Keratinocyte (primary cell): ENCODE results near the gene MDM4. TPM values are rescaled to one million over a fixed set of nuclear protein-coding genes. Genes with fewer than 3 reads are reported as not detected.

Source experiments
- DNase-seq: peaks from one replicate; pipeline ENCODE4 v3.0.0-alpha.2; 2011; ENCODE audit warnings: low read depth, missing footprints, low spot score
- FAIRE-seq: peaks from 2 replicates; lab custom pipeline; 2011; peaks lifted over from hg19 to GRCh38; lab: Jason Lieb, UNC
- H2AFZ ChIP-seq: 2 replicates; pipeline ENCODE4 v1.6.0; 2012; ENCODE audit warnings: low read length, control low read depth, inconsistent platforms; ENCODE audit not compliant: control insufficient read depth
- H3K27ac ChIP-seq: 2 replicates; pipeline ENCODE4 v1.5.1; 2011; ENCODE audit warnings: low read length; ENCODE audit not compliant: control insufficient read depth, insufficient read depth
- H3K27me3 ChIP-seq: 3 replicates; pipeline ENCODE4 v1.6.0; 2011; ENCODE audit warnings: low read length; ENCODE audit not compliant: control insufficient read depth, insufficient read depth; ENCODE audit errors: extremely low read depth
- H3K36me3 ChIP-seq, 2 experiments: 2 replicates in 1 of 2; 3 replicates in 1 of 2; pipeline ENCODE4 v1.5.1; 2011; ENCODE audit warnings: low read length in 2 of 2, mild to moderate bottlenecking in 1 of 2; ENCODE audit not compliant: control insufficient read depth in 2 of 2, insufficient read depth in 2 of 2; ENCODE audit errors: extremely low read depth in 1 of 2
- H3K4me1 ChIP-seq: 3 replicates; pipeline ENCODE4 v1.5.1; 2011; ENCODE audit warnings: low read length; ENCODE audit not compliant: control insufficient read depth, insufficient read depth; ENCODE audit errors: extremely low read depth
- H3K4me2 ChIP-seq: 3 replicates; pipeline ENCODE4 v1.6.0; 2011; ENCODE audit warnings: low read depth, low read length; ENCODE audit not compliant: control insufficient read depth, insufficient read depth; ENCODE audit errors: extremely low read depth
- H3K4me3 ChIP-seq, 3 experiments: fragments of 200-600 bp in 1 of 3; sonication (generic) in 1 of 3; 2 replicates in 2 of 3; 3 replicates in 1 of 3; pipeline ENCODE4 v1.5.1; 2011 to 2016; ENCODE audit warnings: low read length in 3 of 3, mild to moderate bottlenecking in 3 of 3, control low read depth in 2 of 3, inconsistent platforms in 1 of 3, low read depth in 1 of 3, mixed read lengths in 1 of 3, mixed run types in 1 of 3, moderate library complexity in 1 of 3; ENCODE audit not compliant: control insufficient read depth in 2 of 3, insufficient read depth in 2 of 3; ENCODE audit errors: extremely low read depth in 1 of 3
- H3K79me2 ChIP-seq: 2 replicates; pipeline ENCODE4 v1.6.0; 2012; ENCODE audit warnings: low read length; ENCODE audit not compliant: control insufficient read depth, insufficient read depth
- H3K9ac ChIP-seq: 3 replicates; pipeline ENCODE4 v1.6.0; 2011; ENCODE audit warnings: low read length; ENCODE audit not compliant: control insufficient read depth, insufficient read depth; ENCODE audit errors: extremely low read depth
- H3K9me1 ChIP-seq: 3 replicates; pipeline ENCODE4 v1.6.0; 2011; ENCODE audit warnings: low read length; ENCODE audit not compliant: control insufficient read depth, insufficient read depth; ENCODE audit errors: extremely low read depth
- H3K9me3 ChIP-seq: 2 replicates; pipeline ENCODE4 v1.5.1; 2012; ENCODE audit warnings: low read depth, low read length; ENCODE audit not compliant: control insufficient read depth
- H4K20me1 ChIP-seq: 3 replicates; pipeline ENCODE4 v1.6.0; 2011; ENCODE audit warnings: low read length; ENCODE audit not compliant: control insufficient read depth, insufficient read depth; ENCODE audit errors: extremely low read depth
- EZH2 ChIP-seq: IDR thresholded peaks from one replicate; pipeline ENCODE4 v1.6.1; 2012; ENCODE audit warnings: inconsistent platforms, mild to moderate bottlenecking, low read length, moderate library complexity
- dilution Hi-C: fragments of 300-500 bp; cut with MboI; formaldehyde crosslinking; loops from one replicate; pipeline ENCODE4 v1.7.0; 2020; ENCODE audit warnings: low sequenced_read_pairs; ENCODE audit not compliant: extremely low pct_ligation_motif_present
- polyA plus RNA-seq, 5 experiments: library from polyadenylated mRNA; depleted of rRNA in 3 of 5; stranded (reverse) in 3 of 5; stranded (forward) in 1 of 5; unstranded in 1 of 5; fragments of >200 nt; gene quantifications; 1 replicate in 1 of 5; 2 replicates in 3 of 5; 3 replicates in 1 of 5; pipeline versions ENCODE4 v1.2.1 to v1.2.3, GENCODE V29; 2011 to 2012; ENCODE audit warnings: missing spikeins in 2 of 5, low read depth in 1 of 5, low replicate concordance in 1 of 5
- TF ChIP-seq, protein P1 (sequence below), 3 experiments: IDR thresholded peaks in 1 of 3; conservative IDR thresholded peaks in 1 of 3; optimal IDR thresholded peaks in 1 of 3; 2 replicates in 2 of 3; 3 replicates in 1 of 3; pipeline versions ENCODE3 to v1.5.1; 2011; ENCODE audit warnings: low read length in 3 of 3, mild to moderate bottlenecking in 3 of 3, moderate library complexity in 2 of 3, control low read depth in 1 of 3, inconsistent platforms in 1 of 3; ENCODE audit not compliant: insufficient read depth in 2 of 3; ENCODE audit errors: extremely low read depth in 1 of 3

The MDM4 gene
- polyA plus RNA-seq, 1 donor (not counting 4 experiments of a cell fraction or from before 2014, with no cell fraction given), result 17.8 TPM

DNA sequence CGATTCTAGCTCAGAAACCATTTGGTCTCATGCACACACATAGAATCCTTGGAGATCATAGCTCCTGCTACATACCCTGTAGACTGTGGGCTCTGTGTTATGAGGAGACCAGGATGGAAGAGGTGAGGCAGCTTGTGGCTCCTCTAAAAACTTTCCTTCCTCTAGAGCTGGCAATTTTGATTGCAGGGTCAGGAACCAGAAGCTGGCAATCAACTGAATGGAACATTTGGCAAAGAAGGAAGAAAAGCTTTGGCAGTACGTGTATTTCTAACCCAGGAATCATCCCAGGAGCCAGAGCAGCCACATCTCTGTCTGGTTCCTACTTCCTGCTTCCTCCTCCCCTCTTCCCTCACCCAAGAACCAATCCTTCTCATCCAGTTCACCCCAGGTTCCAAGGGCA lies 37.3 kb upstream of the MDM4 start:
- no peak overlapping the region for H2AFZ ChIP-seq
- H3K4me3 ChIP-seq, result no peak overlapping the region
- H3K36me3 ChIP-seq, result no peaks in the 10 kb centered on the region
- no peak overlapping the region for H3K27ac ChIP-seq
- H3K9me3 ChIP-seq, result no peaks in the 10 kb centered on the region
- H3K9me1 ChIP-seq, result no peaks in the 10 kb centered on the region
- DNase-seq, result no peak
- dilution Hi-C loops, result no loop called here
- FAIRE-seq, result no peak
- peaks cover 14% of the 10 kb centered on the region for H3K4me1 ChIP-seq
- H3K4me2 ChIP-seq, result no peak overlapping the region
- no peak for TF ChIP-seq EZH2
- TF ChIP-seq, protein P1, sequence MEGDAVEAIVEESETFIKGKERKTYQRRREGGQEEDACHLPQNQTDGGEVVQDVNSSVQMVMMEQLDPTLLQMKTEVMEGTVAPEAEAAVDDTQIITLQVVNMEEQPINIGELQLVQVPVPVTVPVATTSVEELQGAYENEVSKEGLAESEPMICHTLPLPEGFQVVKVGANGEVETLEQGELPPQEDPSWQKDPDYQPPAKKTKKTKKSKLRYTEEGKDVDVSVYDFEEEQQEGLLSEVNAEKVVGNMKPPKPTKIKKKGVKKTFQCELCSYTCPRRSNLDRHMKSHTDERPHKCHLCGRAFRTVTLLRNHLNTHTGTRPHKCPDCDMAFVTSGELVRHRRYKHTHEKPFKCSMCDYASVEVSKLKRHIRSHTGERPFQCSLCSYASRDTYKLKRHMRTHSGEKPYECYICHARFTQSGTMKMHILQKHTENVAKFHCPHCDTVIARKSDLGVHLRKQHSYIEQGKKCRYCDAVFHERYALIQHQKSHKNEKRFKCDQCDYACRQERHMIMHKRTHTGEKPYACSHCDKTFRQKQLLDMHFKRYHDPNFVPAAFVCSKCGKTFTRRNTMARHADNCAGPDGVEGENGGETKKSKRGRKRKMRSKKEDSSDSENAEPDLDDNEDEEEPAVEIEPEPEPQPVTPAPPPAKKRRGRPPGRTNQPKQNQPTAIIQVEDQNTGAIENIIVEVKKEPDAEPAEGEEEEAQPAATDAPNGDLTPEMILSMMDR (optimal IDR thresholded peaks at IDR 0.05 in 1 of 3, IDR thresholded peaks at IDR 0.05 in 1 of 3, conservative IDR thresholded peaks at IDR 0.05 in 1 of 3; ENCODE audit: extremely low read depth in 1 of 3, insufficient read depth in 2 of 3, low read length in 3 of 3), result no peak
- H4K20me1 ChIP-seq, result no peaks in the 10 kb centered on the region
- no peaks in the 10 kb centered on the region for H3K27me3 ChIP-seq
- no peak overlapping the region for H3K9ac ChIP-seq
- no peaks in the 10 kb centered on the region for H3K79me2 ChIP-seq

DNA sequence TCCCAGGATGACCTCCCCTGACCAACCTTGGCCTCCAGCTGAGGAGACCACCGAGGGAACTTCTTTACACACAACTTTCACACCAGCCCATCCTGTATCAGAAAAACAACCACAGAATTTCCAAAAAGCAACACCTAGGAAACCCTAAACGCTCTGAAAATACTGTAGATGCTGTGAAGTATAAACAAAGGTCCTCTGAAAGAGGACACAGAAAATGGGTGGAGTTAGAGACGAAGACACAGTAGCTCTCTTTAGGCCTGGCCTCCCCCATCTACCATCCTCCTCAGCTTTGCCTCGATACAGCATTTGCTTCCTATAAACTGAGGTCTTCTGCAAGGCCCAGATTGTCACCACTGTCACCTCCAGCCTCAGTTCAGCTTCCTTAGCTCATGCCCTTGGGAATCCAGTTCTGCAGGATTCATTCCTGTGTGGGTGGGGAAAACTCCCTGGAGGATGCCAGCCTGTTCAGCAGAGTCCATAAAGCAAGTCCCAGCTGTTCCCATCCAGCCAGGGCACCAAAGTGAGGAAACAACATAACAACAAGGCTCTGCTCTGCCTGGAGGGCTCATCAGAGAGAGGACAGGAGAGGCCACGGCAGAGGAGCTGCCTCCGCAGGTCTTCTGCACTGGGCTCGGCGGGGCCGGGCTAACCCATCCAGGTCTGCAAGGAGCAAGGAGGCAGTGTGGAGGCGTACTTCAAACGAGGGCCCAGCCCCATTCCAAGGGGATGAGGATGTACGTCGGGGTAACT lies 36.6 kb upstream of the MDM4 start:
- Histone ChIP-seq H3K27ac (no peak overlapping the region), H2AFZ (no peak overlapping the region), H4K20me1 (no peaks in the 10 kb centered on the region), H3K9ac (no peak overlapping the region), H3K27me3 (no peaks in the 10 kb centered on the region), H3K36me3 (no peaks in the 10 kb centered on the region), H3K4me3 (no peak overlapping the region), H3K79me2 (no peaks in the 10 kb centered on the region), H3K4me2 (peak overlapping the region; percentile 37), H3K9me3 (no peaks in the 10 kb centered on the region), H3K4me1 (peaks cover 14% of the 10 kb centered on the region), H3K9me1 (no peaks in the 10 kb centered on the region)
- TF ChIP-seq, protein P1 (optimal IDR thresholded peaks at IDR 0.05 in 1 of 3, IDR thresholded peaks at IDR 0.05 in 1 of 3, conservative IDR thresholded peaks at IDR 0.05 in 1 of 3; ENCODE audit: extremely low read depth in 1 of 3, insufficient read depth in 2 of 3, low read length in 3 of 3), result no peak
- no peak for TF ChIP-seq EZH2
- dilution Hi-C loops, result no loop called here
- DNase-seq (no peak), FAIRE-seq (peak; percentile 46)
